ENCODE measurements around the gene MTARC2. TPM values are rescaled to one million over a fixed set of nuclear protein-coding genes. Genes with fewer than 3 reads are reported as not detected.
A peak's percentile ranks its signal among the peaks of the same experiment; 100 is the strongest.

MTARC2 gene
- total and polyA plus RNA-seq, 4 donors = 18.2 to 33.9 (median 32.1) TPM

- Histone ChIP-seq H3K4me3 (ENCODE audit: low read length in 2 of 2) (no peak overlapping the region), H3K4me1 (ENCODE audit: control insufficient read depth in 1 of 2, insufficient read depth in 2 of 2, low read length in 2 of 2) (no peaks in the 10 kb centered on the region), H3K27me3 (ENCODE audit: control insufficient read depth in 1 of 2, insufficient read depth in 2 of 2, low read length in 1 of 2) (no peaks in the 10 kb centered on the region), H3K27ac (ENCODE audit: low read depth in 1 of 2, low read length in 2 of 2) (peak overlapping the region in 1 of 2 donors; percentile 54), H3K36me3 (ENCODE audit: control insufficient read depth in 1 of 2, insufficient read depth in 2 of 2, low read length in 1 of 2) (no peaks in the 10 kb centered on the region), H3K9me3 (ENCODE audit: control insufficient read depth, low read length) (no peaks in the 10 kb centered on the region)
- ATAC-seq (ENCODE audit: low FRiP score) = peak; percentile 80
- intact Hi-C loops (cut with DNase I) = loop anchor here in 1 of 2 donors (10.0 kb wide), 1 partner anchor 797 kb away; no protein-coding TSS in a partner anchor
- WGBS, 2 donors = 0 to 6% methylated on average over 5 of the region's 5 CpGs
- no peak for DNase-seq
Observed at GRCh38 chr1:220791956-220792355, 43.8 kb downstream of the MTARC2 start.

GRCh38 chr1:220796530-220796929 lies 48.4 kb downstream of the MTARC2 start:
- H3K27ac ChIP-seq (ENCODE audit: low read depth in 1 of 2, low read length in 2 of 2) = no peak overlapping the region
- WGBS, 2 donors = 89 to 91% methylated on average over 10 of the region's 10 CpGs
- no peaks in the 10 kb centered on the region for H3K27me3 ChIP-seq (ENCODE audit: control insufficient read depth in 1 of 2, insufficient read depth in 2 of 2, low read length in 1 of 2)
- H3K36me3 ChIP-seq (ENCODE audit: control insufficient read depth in 1 of 2, insufficient read depth in 2 of 2, low read length in 1 of 2) = no peaks in the 10 kb centered on the region
- DNase-seq = no peak
- no peak overlapping the region for H3K4me3 ChIP-seq (ENCODE audit: low read length in 2 of 2)
- no peak for ATAC-seq (ENCODE audit: low FRiP score)
- no peaks in the 10 kb centered on the region for H3K4me1 ChIP-seq (ENCODE audit: control insufficient read depth in 1 of 2, insufficient read depth in 2 of 2, low read length in 2 of 2)
- intact Hi-C loops (cut with DNase I) = loop anchor here in 1 of 2 donors (10.0 kb wide), 1 partner anchor 802 kb away; no protein-coding TSS in a partner anchor
- H3K9me3 ChIP-seq (ENCODE audit: control insufficient read depth, low read length) = no peaks in the 10 kb centered on the region

GRCh38 chr1:220797044-220797443 lies 48.9 kb downstream of the MTARC2 start:
- Histone ChIP-seq H3K27ac (ENCODE audit: low read depth in 1 of 2, low read length in 2 of 2) (no peak overlapping the region), H3K36me3 (ENCODE audit: control insufficient read depth in 1 of 2, insufficient read depth in 2 of 2, low read length in 1 of 2) (no peaks in the 10 kb centered on the region), H3K9me3 (ENCODE audit: control insufficient read depth, low read length) (no peaks in the 10 kb centered on the region), H3K4me3 (ENCODE audit: low read length in 2 of 2) (no peak overlapping the region), H3K4me1 (ENCODE audit: control insufficient read depth in 1 of 2, insufficient read depth in 2 of 2, low read length in 2 of 2) (no peaks in the 10 kb centered on the region), H3K27me3 (ENCODE audit: control insufficient read depth in 1 of 2, insufficient read depth in 2 of 2, low read length in 1 of 2) (no peaks in the 10 kb centered on the region)
- no peak for ATAC-seq (ENCODE audit: low FRiP score)
- DNase-seq = no peak
- intact Hi-C loops (cut with DNase I) = loop anchor here in 1 of 2 donors (10.0 kb wide), 1 partner anchor 802 kb away; no protein-coding TSS in a partner anchor

- no peak overlapping the region for H3K27ac ChIP-seq (ENCODE audit: low read depth in 1 of 2, low read length in 2 of 2)
- no peak overlapping the region for H3K4me3 ChIP-seq (ENCODE audit: low read length in 2 of 2)
- DNase-seq (no peak), ATAC-seq (ENCODE audit: low FRiP score) (no peak)
- no peaks in the 10 kb centered on the region for H3K36me3 ChIP-seq (ENCODE audit: control insufficient read depth in 1 of 2, insufficient read depth in 2 of 2, low read length in 1 of 2)
- no peaks in the 10 kb centered on the region for H3K9me3 ChIP-seq (ENCODE audit: control insufficient read depth, low read length)
- no peaks in the 10 kb centered on the region for H3K4me1 ChIP-seq (ENCODE audit: control insufficient read depth in 1 of 2, insufficient read depth in 2 of 2, low read length in 2 of 2)
- H3K27me3 ChIP-seq (ENCODE audit: control insufficient read depth in 1 of 2, insufficient read depth in 2 of 2, low read length in 1 of 2) = no peaks in the 10 kb centered on the region
- WGBS, 2 donors = 91 to 95% methylated on average over 3 of the region's 3 CpGs
- intact Hi-C loops (cut with DNase I) = loop anchor here in 1 of 2 donors (10.0 kb wide), 1 partner anchor 803 kb away; no protein-coding TSS in a partner anchor
Observed at GRCh38 chr1:220797553-220797952, 49.4 kb downstream of the MTARC2 start.

GRCh38 chr1:220798338-220798737 lies 50.2 kb downstream of the MTARC2 start:
- Histone ChIP-seq H3K27me3 (ENCODE audit: control insufficient read depth in 1 of 2, insufficient read depth in 2 of 2, low read length in 1 of 2) (no peaks in the 10 kb centered on the region), H3K27ac (ENCODE audit: low read depth in 1 of 2, low read length in 2 of 2) (no peak overlapping the region), H3K36me3 (ENCODE audit: control insufficient read depth in 1 of 2, insufficient read depth in 2 of 2, low read length in 1 of 2) (no peaks in the 10 kb centered on the region), H3K9me3 (ENCODE audit: control insufficient read depth, low read length) (no peaks in the 10 kb centered on the region), H3K4me3 (ENCODE audit: low read length in 2 of 2) (no peak overlapping the region), H3K4me1 (ENCODE audit: control insufficient read depth in 1 of 2, insufficient read depth in 2 of 2, low read length in 2 of 2) (no peaks in the 10 kb centered on the region)
- intact Hi-C loops (cut with DNase I) = loop anchor here in 1 of 2 donors (10.0 kb wide), 1 partner anchor 804 kb away; no protein-coding TSS in a partner anchor
- ATAC-seq (ENCODE audit: low FRiP score) = no peak
- 97 to 98% methylated on average over 2 of the region's 2 CpGs for WGBS, 2 donors
- DNase-seq = no peak

GRCh38 chr1:220800262-220800661 lies 52.1 kb downstream of the MTARC2 start:
- 84 to 96% methylated on average over 6 of the region's 6 CpGs for WGBS, 2 donors
- Histone ChIP-seq H3K9me3 (ENCODE audit: control insufficient read depth, low read length) (no peaks in the 10 kb centered on the region), H3K4me3 (ENCODE audit: low read length in 2 of 2) (no peak overlapping the region), H3K36me3 (ENCODE audit: control insufficient read depth in 1 of 2, insufficient read depth in 2 of 2, low read length in 1 of 2) (no peaks in the 10 kb centered on the region), H3K4me1 (ENCODE audit: control insufficient read depth in 1 of 2, insufficient read depth in 2 of 2, low read length in 2 of 2) (no peaks in the 10 kb centered on the region), H3K27ac (ENCODE audit: low read depth in 1 of 2, low read length in 2 of 2) (no peak overlapping the region), H3K27me3 (ENCODE audit: control insufficient read depth in 1 of 2, insufficient read depth in 2 of 2, low read length in 1 of 2) (no peaks in the 10 kb centered on the region)
- no peak for ATAC-seq (ENCODE audit: low FRiP score)
- no peak for DNase-seq
- intact Hi-C loops (cut with DNase I) = no loop called here

GRCh38 chr1:220803401-220804201 lies 55.5 kb downstream of the MTARC2 start:
- no peak overlapping the region for H3K4me3 ChIP-seq (ENCODE audit: low read length in 2 of 2)
- no peaks in the 10 kb centered on the region for H3K4me1 ChIP-seq (ENCODE audit: control insufficient read depth in 1 of 2, insufficient read depth in 2 of 2, low read length in 2 of 2)
- H3K27ac ChIP-seq (ENCODE audit: low read depth in 1 of 2, low read length in 2 of 2) = peak overlapping the region; percentile 9 to 75
- no peaks in the 10 kb centered on the region for H3K27me3 ChIP-seq (ENCODE audit: control insufficient read depth in 1 of 2, insufficient read depth in 2 of 2, low read length in 1 of 2)
- ATAC-seq (ENCODE audit: low FRiP score) (peak; percentile 67), DNase-seq (no peak)
- intact Hi-C loops (cut with DNase I) = no loop called here
- H3K9me3 ChIP-seq (ENCODE audit: control insufficient read depth, low read length) = no peaks in the 10 kb centered on the region
- 31 to 32% methylated on average over 10 of the region's 10 CpGs for WGBS, 2 donors
- no peaks in the 10 kb centered on the region for H3K36me3 ChIP-seq (ENCODE audit: control insufficient read depth in 1 of 2, insufficient read depth in 2 of 2, low read length in 1 of 2)

GRCh38 chr1:220804202-220804586 lies 56.1 kb downstream of the MTARC2 start:
- ATAC-seq (ENCODE audit: low FRiP score) (no peak), DNase-seq (no peak)
- peak overlapping the region; percentile 9 to 75 for H3K27ac ChIP-seq (ENCODE audit: low read depth in 1 of 2, low read length in 2 of 2)
- H3K27me3 ChIP-seq (ENCODE audit: control insufficient read depth in 1 of 2, insufficient read depth in 2 of 2, low read length in 1 of 2) = no peaks in the 10 kb centered on the region
- no peaks in the 10 kb centered on the region for H3K9me3 ChIP-seq (ENCODE audit: control insufficient read depth, low read length)
- 5 to 9% methylated on average over 5 of the region's 5 CpGs for whole genome bisulfite sequencing, 2 donors
- intact Hi-C loops (cut with DNase I) = no loop called here
- no peaks in the 10 kb centered on the region for H3K36me3 ChIP-seq (ENCODE audit: control insufficient read depth in 1 of 2, insufficient read depth in 2 of 2, low read length in 1 of 2)
- H3K4me3 ChIP-seq (ENCODE audit: low read length in 2 of 2) = no peak overlapping the region
- H3K4me1 ChIP-seq (ENCODE audit: control insufficient read depth in 1 of 2, insufficient read depth in 2 of 2, low read length in 2 of 2) = no peaks in the 10 kb centered on the region

- Histone ChIP-seq H3K36me3 (ENCODE audit: control insufficient read depth in 1 of 2, insufficient read depth in 2 of 2, low read length in 1 of 2) (no peaks in the 10 kb centered on the region), H3K9me3 (ENCODE audit: control insufficient read depth, low read length) (no peaks in the 10 kb centered on the region), H3K4me1 (ENCODE audit: control insufficient read depth in 1 of 2, insufficient read depth in 2 of 2, low read length in 2 of 2) (no peaks in the 10 kb centered on the region), H3K4me3 (ENCODE audit: low read length in 2 of 2) (no peak overlapping the region), H3K27me3 (ENCODE audit: control insufficient read depth in 1 of 2, insufficient read depth in 2 of 2, low read length in 1 of 2) (no peaks in the 10 kb centered on the region), H3K27ac (ENCODE audit: low read depth in 1 of 2, low read length in 2 of 2) (no peak overlapping the region)
- ATAC-seq (ENCODE audit: low FRiP score) (no peak), DNase-seq (no peak)
- 94 to 96% methylated on average over 4 of the region's 4 CpGs for WGBS, 2 donors
- intact Hi-C loops (cut with DNase I) = loop anchor here (5.0 kb wide), 2 partner anchors 71 to 631 kb away; partner anchors contain the start of gene HLX (in 1 of the 2)
Observed at GRCh38 chr1:220806408-220806807, 58.3 kb downstream of the MTARC2 start.

Data from aorta (tissue), 5 donors.